H9 (cell line): ENCODE data around the gene LMX1B. TPM values are rescaled to one million over a fixed set of nuclear protein-coding genes. Genes with fewer than 3 reads are reported as not detected.

Source experiments
- DNase-seq: peaks from one replicate; pipeline ENCODE4 v3.0.0-alpha.2; 2017
- H2AFZ ChIP-seq: one replicate; pipeline ENCODE4 v1.6.1; 2013; ENCODE audit warnings: mild to moderate bottlenecking, low read length, control low read depth, moderate library complexity
- H2AK5ac ChIP-seq: 2 replicates; pipeline ENCODE4 v1.6.1; 2013; ENCODE audit warnings: low read length, control low read depth, mixed read lengths; ENCODE audit not compliant: insufficient read length
- H2BK120ac ChIP-seq: one replicate; pipeline ENCODE4 v1.6.1; 2013; ENCODE audit warnings: low read depth, mild to moderate bottlenecking, low read length, control low read depth, inconsistent platforms; ENCODE audit not compliant: poor library complexity, severe bottlenecking
- H2BK12ac ChIP-seq: 2 replicates; pipeline ENCODE4 v1.6.1; 2013; ENCODE audit warnings: low read length, control low read depth, mixed read lengths, low read depth; ENCODE audit not compliant: insufficient read length
- H2BK15ac ChIP-seq: 2 replicates; pipeline ENCODE4 v1.6.1; 2013; ENCODE audit warnings: low read depth, low read length, control low read depth
- H2BK20ac ChIP-seq: one replicate; pipeline ENCODE4 v1.6.1; 2013; ENCODE audit warnings: low read depth, mild to moderate bottlenecking, low read length, control low read depth, inconsistent platforms; ENCODE audit not compliant: poor library complexity, severe bottlenecking
- H2BK5ac ChIP-seq: 2 replicates; pipeline ENCODE4 v1.6.1; 2013; ENCODE audit warnings: low read length, control low read depth, mixed read lengths; ENCODE audit not compliant: insufficient read length
- H3K14ac ChIP-seq: 2 replicates; pipeline ENCODE4 v1.6.1; 2013; ENCODE audit warnings: low read length, control low read depth; ENCODE audit not compliant: insufficient read depth
- H3K18ac ChIP-seq: 2 replicates; pipeline ENCODE4 v1.6.1; 2013; ENCODE audit warnings: low read depth, mild to moderate bottlenecking, mixed read lengths, low read length, control low read depth; ENCODE audit not compliant: insufficient read length
- H3K23ac ChIP-seq: 2 replicates; pipeline ENCODE4 v1.6.1; 2013; ENCODE audit warnings: low read length, control low read depth, mixed read lengths, low read depth; ENCODE audit not compliant: insufficient read length
- H3K23me2 ChIP-seq: 2 replicates; pipeline ENCODE4 v1.6.1; 2013; ENCODE audit warnings: low read depth, mild to moderate bottlenecking, mixed read lengths, low read length, control low read depth; ENCODE audit not compliant: insufficient read length, poor library complexity, severe bottlenecking
- H3K27ac ChIP-seq: 2 replicates; pipeline ENCODE4 v1.5.1; 2013; ENCODE audit warnings: low read length, control low read depth, mixed read lengths, low read depth; ENCODE audit not compliant: insufficient read length
- H3K27me3 ChIP-seq: 2 replicates; pipeline ENCODE4 v1.6.1; 2013; ENCODE audit warnings: low read length, control low read depth, inconsistent platforms; ENCODE audit not compliant: insufficient read depth
- H3K4ac ChIP-seq: 2 replicates; pipeline ENCODE4 v1.6.1; 2013; ENCODE audit warnings: low read depth, mild to moderate bottlenecking, control low read depth, inconsistent platforms, low read length, moderate library complexity
- H3K4me1 ChIP-seq: 2 replicates; pipeline ENCODE4 v1.6.1; 2013; ENCODE audit warnings: low read length, control low read depth, inconsistent platforms; ENCODE audit not compliant: insufficient read depth
- H3K4me2 ChIP-seq: 2 replicates; pipeline ENCODE4 v1.6.1; 2013; ENCODE audit warnings: low read length, control low read depth, mixed read lengths; ENCODE audit not compliant: insufficient read length, insufficient read depth
- H3K56ac ChIP-seq: 2 replicates; pipeline ENCODE4 v1.6.1; 2013; ENCODE audit warnings: low read depth, mild to moderate bottlenecking, mixed read lengths, low read length, control low read depth; ENCODE audit not compliant: insufficient read length
- H3K79me1 ChIP-seq: 2 replicates; pipeline ENCODE4 v1.6.1; 2013; ENCODE audit warnings: low read depth, mild to moderate bottlenecking, moderate library complexity, low read length, control low read depth, inconsistent platforms; ENCODE audit not compliant: insufficient read depth, poor library complexity, severe bottlenecking
- H3K79me2 ChIP-seq: 2 replicates; pipeline ENCODE4 v1.6.1; 2013; ENCODE audit warnings: low read length, control low read depth, inconsistent platforms; ENCODE audit not compliant: insufficient read depth
- H3K9ac ChIP-seq: 2 replicates; pipeline ENCODE4 v1.6.1; 2013; ENCODE audit warnings: low read length, control low read depth, mixed read lengths; ENCODE audit not compliant: insufficient read length; ENCODE audit errors: extremely low read depth
- H3K9me3 ChIP-seq: one replicate; pipeline ENCODE4 v1.6.1; 2013; ENCODE audit warnings: low read depth, low read length, inconsistent platforms; ENCODE audit not compliant: control insufficient read depth
- H3T11ph ChIP-seq: one replicate; pipeline ENCODE4 v1.6.1; 2013; ENCODE audit warnings: mild to moderate bottlenecking, low read length, control low read depth, inconsistent platforms
- H4K20me1 ChIP-seq: one replicate; pipeline ENCODE4 v1.6.1; 2013; ENCODE audit not compliant: control insufficient read depth, insufficient read length, insufficient read depth
- H4K5ac ChIP-seq: 2 replicates; pipeline ENCODE4 v1.6.1; 2013; ENCODE audit warnings: low read depth, mild to moderate bottlenecking, mixed read lengths, low read length, control low read depth; ENCODE audit not compliant: insufficient read length
- H4K8ac ChIP-seq: replicated peaks from 2 replicates; pipeline ENCODE4 v1.6.1; 2013; ENCODE audit warnings: low read length, control low read depth, mixed read lengths, low read depth; ENCODE audit not compliant: insufficient read length
- H4K91ac ChIP-seq: 2 replicates; pipeline ENCODE4 v1.6.1; 2013; ENCODE audit warnings: low read depth, mild to moderate bottlenecking, moderate library complexity, mixed read lengths, low read length, control low read depth; ENCODE audit not compliant: insufficient read length
- H3K27ac Mint-ChIP-seq, 3 experiments: 2 replicates in 2 of 3; 3 replicates in 1 of 3; pipeline ENCODE4 v1.8.0; 2020 to 2021; ENCODE audit warnings: mixed read lengths in 3 of 3, mild to moderate bottlenecking in 1 of 3, moderate library complexity in 1 of 3
- H3K27me3 Mint-ChIP-seq: 2 replicates; pipeline ENCODE4 v1.8.0; 2021; ENCODE audit warnings: low read depth, mild to moderate bottlenecking, moderate library complexity, mixed read lengths
- H3K36me3 Mint-ChIP-seq, 3 experiments: 2 replicates in 2 of 3; 3 replicates in 1 of 3; pipeline ENCODE4 v1.8.0; 2020 to 2021; ENCODE audit warnings: low read depth in 3 of 3, mixed read lengths in 3 of 3; ENCODE audit not compliant: insufficient read depth in 1 of 3
- H3K4me1 Mint-ChIP-seq, 2 experiments: 2 replicates each; pipeline ENCODE4 v1.8.0; 2020; ENCODE audit warnings: mixed read lengths in 2 of 2
- H3K4me3 Mint-ChIP-seq, 2 experiments: 2 replicates in 1 of 2; 3 replicates in 1 of 2; pipeline ENCODE4 v1.8.0; 2020 to 2021; ENCODE audit warnings: mild to moderate bottlenecking in 2 of 2, mixed read lengths in 2 of 2, moderate library complexity in 1 of 2
- H3K9me3 Mint-ChIP-seq, 2 experiments: 2 replicates in 1 of 2; 3 replicates in 1 of 2; pipeline ENCODE4 v1.8.0; 2020; ENCODE audit warnings: mild to moderate bottlenecking in 2 of 2, mixed read lengths in 2 of 2, moderate library complexity in 1 of 2
- CTCF ChIP-seq: fragments of 200-600 bp; sonication (generic); conservative IDR thresholded peaks from 3 replicates; pipeline ENCODE4 v1.8.0; 2021; ENCODE audit warnings: antibody characterized with exemption, mild to moderate bottlenecking
- WGBS: extraction: QIAGEN DNeasy Blood & Tissue Kit; methylation state at CpG from one replicate; pipeline ENCODE4 v1.1.7; 2013; ENCODE audit warnings: missing lambda C conversion rate, low lambda C conversion rate, mixed read lengths; ENCODE audit not compliant: insufficient read length; ENCODE audit errors: extremely low coverage; 5-methylcytosine and 5-hydroxymethylcytosine counted together
- total RNA-seq: library from RNA; stranded (reverse); gene quantifications from 2 replicates; pipeline ENCODE4 v1.2.1, GENCODE V29; 2021

Gene LMX1B
- total RNA-seq, 1 experiment from 2014 or later: 0.85 TPM

- no peak overlapping the region for H3K4ac ChIP-seq
- peaks cover 2% of the 10 kb centered on the region; the same call in 1 of the 2 replicates for H3K4me1 ChIP-seq
- no peak overlapping the region for H3K56ac ChIP-seq
- no peak for TF ChIP-seq CTCF
- H2BK12ac ChIP-seq: no peak overlapping the region
- WGBS: no CpG with 5 or more reads among the region's 4 CpGs
- no peak overlapping the region for H3K14ac ChIP-seq
- H2BK5ac ChIP-seq: no peak overlapping the region
- H3K27ac ChIP-seq: no peak overlapping the region
- DNase-seq: no peak
- no peak overlapping the region for H2BK20ac ChIP-seq
- peaks cover 53% of the 10 kb centered on the region for H3K27me3 Mint-ChIP-seq
- no peaks in the 10 kb centered on the region for H3K79me2 ChIP-seq
- no peaks in the 10 kb centered on the region for H4K20me1 ChIP-seq
- H3K27ac Mint-ChIP-seq: no peak overlapping the region
- no peak overlapping the region for H3K9ac ChIP-seq
- H3K27me3 ChIP-seq: no peaks in the 10 kb centered on the region; the same call in 1 of the 2 replicates
- no peak overlapping the region for H2AFZ ChIP-seq
- no peak overlapping the region for H2BK120ac ChIP-seq
- H4K5ac ChIP-seq: no peak overlapping the region
- H4K91ac ChIP-seq: no peak overlapping the region
- H3K4me3 Mint-ChIP-seq: peak overlapping the region in 1 of 2 experiments; percentile 78; a peak in 3 of 5 replicates
- no peak overlapping the region for H3T11ph ChIP-seq
- H3K36me3 Mint-ChIP-seq: no peaks in the 10 kb centered on the region; a peak in 1 of 7 replicates
- H3K23ac ChIP-seq: no peak overlapping the region
- no peak overlapping the region for H2AK5ac ChIP-seq
- H3K9me3 Mint-ChIP-seq: peaks cover 0 to 2% of the 10 kb centered on the region in 2 experiments; a peak in 2 of 5 replicates
- no peaks in the 10 kb centered on the region for H3K79me1 ChIP-seq
- H3K23me2 ChIP-seq: peaks cover 14% of the 10 kb centered on the region
- no peak overlapping the region for H4K8ac ChIP-seq
- no peak overlapping the region for H3K4me2 ChIP-seq
- no peak overlapping the region for H3K18ac ChIP-seq
- no peaks in the 10 kb centered on the region for H3K9me3 ChIP-seq
- H2BK15ac ChIP-seq: no peak overlapping the region
- H3K4me1 Mint-ChIP-seq: peaks cover 22 to 33% of the 10 kb centered on the region in 2 experiments
Observed at GRCh38 chr9:126721564-126721981, 107.8 kb downstream of the LMX1B start.
